ENCODE results near the gene NCK2. TPM values are rescaled to one million over a fixed set of nuclear protein-coding genes. Genes with fewer than 3 reads are reported as not detected.

NCK2 gene
- total RNA-seq, 1 donor from 2014 or later: 82.9 TPM

DNA sequence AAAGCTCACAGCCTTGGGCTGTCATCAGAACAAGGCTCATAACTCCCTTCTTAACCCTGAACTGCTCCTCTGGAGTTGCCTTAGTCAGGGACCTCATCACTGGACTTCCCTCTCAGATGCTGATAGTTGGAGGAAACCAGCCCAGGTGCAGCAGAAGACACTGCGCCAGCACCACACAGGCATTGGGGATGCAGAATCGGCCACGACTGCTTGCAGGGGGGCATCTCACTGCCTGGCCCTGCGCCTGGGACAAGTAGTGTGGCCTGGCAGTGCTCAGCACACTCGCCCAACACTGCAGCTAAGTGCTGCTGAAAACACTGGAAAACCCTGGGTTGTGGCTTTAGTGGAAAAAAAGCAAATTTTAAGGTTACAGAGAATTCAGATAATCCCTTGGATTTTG is 68.7 kb downstream of the NCK2 start:
- H3K4me3 ChIP-seq (ENCODE audit: low read depth, low read length): no peak overlapping the region
- DNase-seq (ENCODE audit: low read depth): no peak
- H3K36me3 ChIP-seq (ENCODE audit: control insufficient read depth, insufficient read depth, low read length): no peaks in the 10 kb centered on the region
- no peaks in the 10 kb centered on the region for H3K27me3 ChIP-seq (ENCODE audit: control insufficient read depth, insufficient read depth, low read length)
- TF ChIP-seq, protein P1, sequence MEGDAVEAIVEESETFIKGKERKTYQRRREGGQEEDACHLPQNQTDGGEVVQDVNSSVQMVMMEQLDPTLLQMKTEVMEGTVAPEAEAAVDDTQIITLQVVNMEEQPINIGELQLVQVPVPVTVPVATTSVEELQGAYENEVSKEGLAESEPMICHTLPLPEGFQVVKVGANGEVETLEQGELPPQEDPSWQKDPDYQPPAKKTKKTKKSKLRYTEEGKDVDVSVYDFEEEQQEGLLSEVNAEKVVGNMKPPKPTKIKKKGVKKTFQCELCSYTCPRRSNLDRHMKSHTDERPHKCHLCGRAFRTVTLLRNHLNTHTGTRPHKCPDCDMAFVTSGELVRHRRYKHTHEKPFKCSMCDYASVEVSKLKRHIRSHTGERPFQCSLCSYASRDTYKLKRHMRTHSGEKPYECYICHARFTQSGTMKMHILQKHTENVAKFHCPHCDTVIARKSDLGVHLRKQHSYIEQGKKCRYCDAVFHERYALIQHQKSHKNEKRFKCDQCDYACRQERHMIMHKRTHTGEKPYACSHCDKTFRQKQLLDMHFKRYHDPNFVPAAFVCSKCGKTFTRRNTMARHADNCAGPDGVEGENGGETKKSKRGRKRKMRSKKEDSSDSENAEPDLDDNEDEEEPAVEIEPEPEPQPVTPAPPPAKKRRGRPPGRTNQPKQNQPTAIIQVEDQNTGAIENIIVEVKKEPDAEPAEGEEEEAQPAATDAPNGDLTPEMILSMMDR (IDR thresholded peaks at IDR 0.05; ENCODE audit: insufficient read depth, low read length, poor library complexity, severe bottlenecking): no peak

DNA sequence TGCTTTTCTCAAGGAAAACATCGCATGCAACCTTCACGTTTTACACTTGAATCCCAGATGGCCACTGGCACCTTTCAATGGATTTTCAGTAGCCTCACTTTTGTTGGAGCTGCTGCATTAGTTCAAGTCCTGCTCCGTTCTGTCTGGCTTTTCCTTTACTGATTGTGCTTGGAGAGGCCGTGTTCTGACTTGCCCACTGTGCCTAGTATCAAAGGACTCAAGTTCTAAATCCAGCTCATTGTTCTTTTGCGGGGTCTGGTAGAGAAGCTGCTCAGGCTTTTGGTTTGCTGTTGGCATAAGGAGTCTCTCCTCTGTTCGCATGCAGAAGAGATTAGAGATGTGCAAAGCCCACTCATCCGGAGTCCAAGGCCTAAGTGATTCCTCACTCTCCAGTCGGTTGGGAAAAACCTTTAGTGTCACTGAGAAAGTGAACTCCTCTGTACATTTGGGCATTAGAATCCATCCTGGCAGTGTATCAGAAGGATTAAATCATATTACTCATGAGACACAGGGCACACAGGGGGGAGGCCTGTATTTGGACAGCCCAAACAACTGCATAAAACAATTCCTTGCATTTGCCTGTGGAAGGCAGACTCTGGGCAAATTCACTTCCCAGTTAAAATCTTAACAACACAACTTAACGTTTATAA is 69.7 kb downstream of the NCK2 start:
- DNase-seq (ENCODE audit: low read depth): no peak
- Histone ChIP-seq H3K36me3 (ENCODE audit: control insufficient read depth, insufficient read depth, low read length) (no peaks in the 10 kb centered on the region), H3K27me3 (ENCODE audit: control insufficient read depth, insufficient read depth, low read length) (no peaks in the 10 kb centered on the region), H3K4me3 (ENCODE audit: low read depth, low read length) (no peak overlapping the region)
- TF ChIP-seq, protein P1 (IDR thresholded peaks at IDR 0.05; ENCODE audit: insufficient read depth, low read length, poor library complexity, severe bottlenecking): no peak

DNA sequence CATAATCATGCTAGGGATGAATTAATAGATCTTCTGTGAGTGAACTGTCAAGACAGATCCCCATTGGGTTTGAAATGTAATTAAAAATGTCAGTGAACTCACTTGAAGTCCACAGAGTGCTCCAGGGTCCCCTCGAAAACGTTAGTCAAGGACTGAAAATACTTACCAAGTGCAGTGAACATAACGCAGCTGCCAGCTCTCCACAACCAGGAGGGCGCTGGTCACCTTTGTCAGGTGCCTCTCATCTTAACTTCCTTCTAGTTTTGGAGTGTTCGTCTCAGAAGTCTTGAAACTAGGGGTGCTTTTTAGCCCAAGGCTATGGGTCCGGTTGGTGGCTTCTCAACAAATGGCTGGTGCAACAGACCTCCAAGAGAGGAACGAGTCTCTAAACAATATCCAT is 70.7 kb downstream of the NCK2 start:
- TF ChIP-seq, protein P1 (IDR thresholded peaks at IDR 0.05; ENCODE audit: insufficient read depth, low read length, poor library complexity, severe bottlenecking): no peak
- Histone ChIP-seq H3K4me3 (ENCODE audit: low read depth, low read length) (no peak overlapping the region), H3K36me3 (ENCODE audit: control insufficient read depth, insufficient read depth, low read length) (no peaks in the 10 kb centered on the region), H3K27me3 (ENCODE audit: control insufficient read depth, insufficient read depth, low read length) (no peaks in the 10 kb centered on the region)
- no peak for DNase-seq (ENCODE audit: low read depth)

DNA sequence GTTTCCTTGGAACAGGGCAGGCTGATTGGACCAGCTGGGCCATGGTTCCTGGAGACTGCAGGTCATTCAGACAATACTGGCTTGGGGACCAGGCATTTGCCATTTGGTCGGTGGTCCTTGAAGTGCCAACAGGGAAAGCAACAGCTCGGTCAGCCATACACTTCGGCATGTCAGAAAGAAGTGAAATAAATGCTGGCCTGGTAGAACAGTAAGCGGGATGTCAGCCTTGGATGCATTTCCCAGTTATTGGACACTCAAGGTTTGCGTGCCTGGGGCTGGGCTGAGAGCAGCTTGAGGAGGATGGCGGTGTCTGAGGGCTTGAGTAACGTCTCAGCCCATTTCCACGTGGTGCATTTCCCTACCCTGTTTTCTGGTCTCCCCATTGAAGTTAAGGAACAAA is 75.4 kb downstream of the NCK2 start:
- Histone ChIP-seq H3K4me3 (ENCODE audit: low read depth, low read length) (no peak overlapping the region), H3K27me3 (ENCODE audit: control insufficient read depth, insufficient read depth, low read length) (no peaks in the 10 kb centered on the region), H3K36me3 (ENCODE audit: control insufficient read depth, insufficient read depth, low read length) (no peaks in the 10 kb centered on the region)
- no peak for DNase-seq (ENCODE audit: low read depth)
- TF ChIP-seq, protein P1 (IDR thresholded peaks at IDR 0.05; ENCODE audit: insufficient read depth, low read length, poor library complexity, severe bottlenecking): no peak

DNA sequence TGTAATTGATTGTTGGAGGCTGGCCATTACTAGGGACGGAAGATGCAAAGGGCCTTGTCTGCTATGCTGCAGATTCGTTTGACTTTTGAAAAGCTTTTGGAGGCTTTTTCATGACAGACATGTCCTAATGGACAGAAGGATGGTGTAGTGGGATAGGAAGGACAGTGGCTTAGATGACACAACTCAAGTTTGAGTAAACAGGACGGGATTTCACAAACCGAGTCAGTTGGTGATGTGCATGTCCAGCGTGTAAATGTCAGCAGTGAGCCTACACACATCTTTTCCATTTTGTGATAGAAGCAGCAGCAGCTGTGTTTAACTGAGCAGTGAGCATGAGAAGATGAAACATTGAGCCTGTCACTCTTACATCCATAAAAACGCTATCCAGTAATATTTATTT is 76.0 kb downstream of the NCK2 start:
- Histone ChIP-seq H3K27me3 (ENCODE audit: control insufficient read depth, insufficient read depth, low read length) (no peaks in the 10 kb centered on the region), H3K4me3 (ENCODE audit: low read depth, low read length) (no peak overlapping the region), H3K36me3 (ENCODE audit: control insufficient read depth, insufficient read depth, low read length) (no peaks in the 10 kb centered on the region)
- TF ChIP-seq, protein P1 (IDR thresholded peaks at IDR 0.05; ENCODE audit: insufficient read depth, low read length, poor library complexity, severe bottlenecking): no peak
- DNase-seq (ENCODE audit: low read depth): no peak
